Smooth muscle cell (in vitro differentiated cells): Measurements from ENCODE around the gene HBE1. TPM values are rescaled to one million over a fixed set of nuclear protein-coding genes. Genes with fewer than 3 reads are reported as not detected.

Experiments used
- DNase-seq: peaks from one replicate; lab custom pipeline; 2025; ENCODE audit not compliant: unreplicated experiment; lab: John Stamatoyannopoulos, UW
- H2AFZ ChIP-seq: fragments of 200-600 bp; sonication (generic); 2 replicates; pipeline ENCODE4 v1.6.0; 2016; ENCODE audit warnings: antibody characterized with exemption, low read depth, mild to moderate bottlenecking
- H3F3A ChIP-seq: fragments of 200-600 bp; sonication (generic); 2 replicates; pipeline ENCODE4 v1.6.0; 2017; ENCODE audit warnings: antibody characterized with exemption, low read depth
- H3K27ac ChIP-seq: fragments of 200-600 bp; sonication (generic); 2 replicates; pipeline ENCODE4 v1.5.1; 2016; ENCODE audit warnings: low read depth, mild to moderate bottlenecking
- H3K27me3 ChIP-seq: fragments of 200-600 bp; sonication (generic); 2 replicates; pipeline ENCODE4 v1.6.1; 2016; ENCODE audit warnings: low read depth, mild to moderate bottlenecking
- H3K36me3 ChIP-seq: fragments of 200-600 bp; sonication (generic); 2 replicates; pipeline ENCODE4 v1.5.1; 2016; ENCODE audit warnings: low read depth
- H3K4me1 ChIP-seq: fragments of 200-600 bp; sonication (generic); 2 replicates; pipeline ENCODE4 v1.5.1; 2016; ENCODE audit warnings: low read depth
- H3K4me2 ChIP-seq: fragments of 200-600 bp; sonication (generic); 2 replicates; pipeline ENCODE4 v1.6.0; 2016; ENCODE audit warnings: mild to moderate bottlenecking
- H3K4me3 ChIP-seq: fragments of 200-600 bp; sonication (generic); 2 replicates; pipeline ENCODE4 v1.5.1; 2016; ENCODE audit warnings: mild to moderate bottlenecking
- H3K79me2 ChIP-seq: fragments of 200-600 bp; sonication (generic); 2 replicates; pipeline ENCODE4 v1.6.0; 2016; ENCODE audit warnings: low read depth, mild to moderate bottlenecking
- H3K9ac ChIP-seq: fragments of 200-600 bp; sonication (generic); 2 replicates; pipeline ENCODE4 v1.6.0; 2016; ENCODE audit warnings: low read depth
- H3K9me3 ChIP-seq: fragments of 200-600 bp; sonication (generic); replicated peaks from 2 replicates; pipeline ENCODE4 v1.5.1; 2016; ENCODE audit warnings: low read depth
- H4K20me1 ChIP-seq: fragments of 200-600 bp; sonication (generic); 2 replicates; pipeline ENCODE4 v1.6.0; 2016; ENCODE audit warnings: low read depth
- CTCF ChIP-seq: fragments of 200-600 bp; sonication (generic); IDR thresholded peaks from 2 replicates; pipeline ENCODE4 v1.5.1; 2017; ENCODE audit warnings: borderline replicate concordance, mild to moderate bottlenecking, antibody characterized with exemption; ENCODE audit not compliant: insufficient read depth, poor library complexity, severe bottlenecking
- WGBS: methylation state at CpG from one replicate; pipeline ENCODE4 v1.1.7; 2016; ENCODE audit warnings: low lambda C conversion rate; 5-methylcytosine and 5-hydroxymethylcytosine counted together
- polyA plus RNA-seq: library from polyadenylated mRNA; unstranded; fragments of >200 nt; fragmentation: Nextera tagmentation; extraction: Ambion mirVana; gene quantifications from 2 replicates; pipeline ENCODE4 v1.2.1, GENCODE V29; 2016
- total RNA-seq: library from RNA; depleted of rRNA; stranded (reverse); fragments of >200 nt; gene quantifications from 2 replicates; pipeline ENCODE4 v1.2.3, GENCODE V29; 2014

Gene HBE1
- total and polyA plus RNA-seq, 2 experiments from 2014 or later, result not detected

- H3K9me3 ChIP-seq, result no peaks in the 10 kb centered on the region
- no peak overlapping the region for H3K4me3 ChIP-seq
- TF ChIP-seq CTCF, result no peak
- H3K4me2 ChIP-seq, result no peak overlapping the region
- no peaks in the 10 kb centered on the region for H3K79me2 ChIP-seq
- H3K9ac ChIP-seq, result no peak overlapping the region
- no peaks in the 10 kb centered on the region for H3K4me1 ChIP-seq
- no peaks in the 10 kb centered on the region for H3F3A ChIP-seq
- no peaks in the 10 kb centered on the region for H4K20me1 ChIP-seq
- no peaks in the 10 kb centered on the region for H3K27me3 ChIP-seq
- DNase-seq, result no peak
- WGBS, result 85% methylated on average over 4 of the region's 4 CpGs
- no peaks in the 10 kb centered on the region for H3K36me3 ChIP-seq
- no peak overlapping the region for H2AFZ ChIP-seq
- no peak overlapping the region for H3K27ac ChIP-seq
Measured at GRCh38 chr11:5243816-5244180, 25.9 kb downstream of the HBE1 start.

GRCh38 chr11:5242933-5243815 is 26.6 kb downstream of the HBE1 start:
- WGBS, result 84% methylated on average over 7 of the region's 7 CpGs
- Histone ChIP-seq H3F3A (no peaks in the 10 kb centered on the region), H2AFZ (no peak overlapping the region), H3K4me1 (no peaks in the 10 kb centered on the region), H3K79me2 (no peaks in the 10 kb centered on the region), H3K27ac (no peak overlapping the region), H4K20me1 (no peaks in the 10 kb centered on the region), H3K36me3 (no peaks in the 10 kb centered on the region), H3K4me2 (no peak overlapping the region), H3K4me3 (no peak overlapping the region), H3K9ac (no peak overlapping the region), H3K27me3 (no peaks in the 10 kb centered on the region), H3K9me3 (no peaks in the 10 kb centered on the region)
- DNase-seq, result no peak
- no peak for TF ChIP-seq CTCF

DNA sequence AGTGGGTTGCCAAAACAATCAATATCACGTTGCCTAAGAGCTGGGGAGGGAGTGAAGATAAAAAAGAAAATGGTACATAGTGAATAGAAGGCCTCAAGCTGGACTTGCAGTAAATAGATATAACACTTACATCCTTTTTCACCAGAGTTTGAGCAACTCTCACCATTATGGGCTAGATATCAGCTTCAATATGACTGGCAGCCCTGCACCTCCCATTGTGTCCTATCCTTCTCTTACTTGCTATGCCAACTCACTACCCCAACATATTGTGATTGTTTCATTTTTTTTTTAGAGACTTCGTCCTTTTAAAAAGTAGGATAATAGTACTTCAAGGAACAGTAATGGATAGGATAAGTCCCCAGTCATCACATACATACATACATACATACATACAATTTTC is 27.5 kb downstream of the HBE1 start:
- H3K4me2 ChIP-seq, result no peak overlapping the region
- no peaks in the 10 kb centered on the region for H3K9me3 ChIP-seq
- no peaks in the 10 kb centered on the region for H4K20me1 ChIP-seq
- no peaks in the 10 kb centered on the region for H3K27me3 ChIP-seq
- no peaks in the 10 kb centered on the region for H3F3A ChIP-seq
- no peak overlapping the region for H3K4me3 ChIP-seq
- H3K79me2 ChIP-seq, result no peaks in the 10 kb centered on the region
- no peak overlapping the region for H2AFZ ChIP-seq
- no peak for DNase-seq
- H3K4me1 ChIP-seq, result no peaks in the 10 kb centered on the region
- H3K36me3 ChIP-seq, result no peaks in the 10 kb centered on the region
- 86% methylated on average over 2 of the region's 2 CpGs for WGBS
- no peak overlapping the region for H3K9ac ChIP-seq
- TF ChIP-seq CTCF, result no peak
- H3K27ac ChIP-seq, result no peak overlapping the region

GRCh38 chr11:5241458-5241857 is 28.3 kb downstream of the HBE1 start:
- Histone ChIP-seq H3K79me2 (no peaks in the 10 kb centered on the region), H3K4me3 (no peak overlapping the region), H2AFZ (no peak overlapping the region), H3K4me1 (no peaks in the 10 kb centered on the region), H4K20me1 (no peaks in the 10 kb centered on the region), H3K9me3 (no peaks in the 10 kb centered on the region), H3K9ac (no peak overlapping the region), H3K4me2 (no peak overlapping the region), H3K36me3 (no peaks in the 10 kb centered on the region), H3K27me3 (no peaks in the 10 kb centered on the region), H3F3A (no peaks in the 10 kb centered on the region), H3K27ac (no peak overlapping the region)
- no peak for DNase-seq
- WGBS, result 87% methylated on average over 3 of the region's 3 CpGs
- no peak for TF ChIP-seq CTCF
